Pancreas (tissue), 10 donors: ENCODE results near the gene SAE1. TPM values are rescaled to one million over a fixed set of nuclear protein-coding genes. Genes with fewer than 3 reads are reported as not detected.

Experiments used
- ATAC-seq, 4 donors: fragments of 200-7000 bp; cut with Tn5 transposase; one replicate each; pipeline versions ENCODE4 v1.8.0 to v1.9.1; 2020; ENCODE audit warnings: mild to moderate bottlenecking in 4 of 4, moderate library complexity in 4 of 4
- DNase-seq, 6 donors: peaks; one replicate each; pipeline ENCODE4 v3.0.0-alpha.2; 2020
- FAIRE-seq: peaks from 2 replicates; lab custom pipeline; 2012; peaks lifted over from hg19 to GRCh38; lab: Jason Lieb, UNC
- H3K27ac ChIP-seq, 4 donors: fragments of 200-600 bp; sonication (generic); 1 replicate in 3 of 4; 2 replicates in 1 of 4; pipeline versions ENCODE4 v1.5.0 to v1.8.0; 2020
- H3K27me3 ChIP-seq, 4 donors: fragments of 200-600 bp; one replicate each; pipeline ENCODE4 v1.8.0; 2021
- H3K36me3 ChIP-seq, 3 donors: fragments of 200-600 bp; sonication (generic) in 1 of 3; one replicate each; pipeline versions ENCODE4 v1.5.0 to v1.8.0; 2020 to 2021
- H3K4me1 ChIP-seq, 3 donors: fragments of 200-600 bp; one replicate each; pipeline ENCODE4 v1.8.0; 2021
- H3K4me3 ChIP-seq, 4 donors: fragments of 200-600 bp; sonication (generic) in 2 of 4; one replicate each; pipeline versions ENCODE4 v1.5.0 to v1.8.0; 2020 to 2021
- H3K9me3 ChIP-seq, 4 donors: fragments of 200-600 bp; one replicate each; pipeline ENCODE4 v1.8.0; 2021
- CTCF ChIP-seq, 4 donors: fragments of 200-600 bp; sonication (generic) in 3 of 4; IDR thresholded peaks; one replicate each; pipeline versions ENCODE4 v1.5.0 to v1.8.0; 2021; ENCODE audit warnings: antibody characterized with exemption in 4 of 4
- WGBS, 2 donors: extraction: QIAGEN DNeasy Blood & Tissue Kit; methylation state at CpG; one replicate each; pipeline ENCODE4 v1.1.7; 2013; 5-methylcytosine and 5-hydroxymethylcytosine counted together
- intact Hi-C, 3 donors: fragments of 100-400 bp; cut with DNase I; formaldehyde crosslinking; loops; one replicate each; pipeline versions ENCODE4 v1.11.1 to v1.14.2; 2022
- polyA plus RNA-seq, 2 donors: library from polyadenylated mRNA; stranded (reverse); fragments of 200-250 nt; gene quantifications; one replicate each; pipeline ENCODE4 v1.2.3, GENCODE V29; 2013
- total RNA-seq, 6 donors: library from RNA; stranded (reverse); fragmentation: NEBNext Ultra II Directional in 4 of 6; extraction: Animal tissue kit (Norgen Biotek cat#: 25700) in 4 of 6; gene quantifications; one replicate each; pipeline versions ENCODE4 v1.2.1 to v1.2.4, GENCODE V29; 2021 to 2023
- donor health status: healthy with polysubstance abuse.
- donor health status: DM: no; HTN: no; CAD: no; lungs with moderate emphysema.
- donor health status: DM: no; HTN: no; CAD: no.
- donor health status: control.
- donor health status: control.
- donor health status: Bipolar disorder and iron deficiency.
- donor health status: DM: yes; HTN: yes; CAD: no.
- donor health status: DM: no; HTN: no; CAD: no.
- donor health status: DM: no; HTN: no; CAD: no.
- donor health status: DM: yes; HTN: yes; CAD: no.

The SAE1 gene
- total and polyA plus RNA-seq, 8 donors, result 10.0 to 25.8 (median 20.1) TPM

- ATAC-seq, result no peak
- DNase-seq, result no peak
- 84 to 87% methylated on average over 9 of the region's 9 CpGs for WGBS, 2 donors
- intact Hi-C loops, result no loop called here
- FAIRE-seq, result no peak
- no peaks in the 10 kb centered on the region for H3K27me3 ChIP-seq
- H3K4me3 ChIP-seq, result no peak overlapping the region
- no peaks in the 10 kb centered on the region for H3K36me3 ChIP-seq
- H3K4me1 ChIP-seq, result peaks cover 9 to 32% (median 10%) of the 10 kb centered on the region in 3 donors
- TF ChIP-seq CTCF (IDR thresholded peaks at IDR 0.05), result no peak
- no peak overlapping the region for H3K27ac ChIP-seq
- no peaks in the 10 kb centered on the region for H3K9me3 ChIP-seq
Observed at GRCh38 chr19:47102346-47103060, 28.1 kb upstream of the SAE1 start.

GRCh38 chr19:47104680-47105079 lies 26.0 kb upstream of the SAE1 start:
- no peak overlapping the region for H3K27ac ChIP-seq

GRCh38 chr19:47105874-47106273 lies 24.8 kb upstream of the SAE1 start:
- FAIRE-seq (no peak), DNase-seq (no peak), ATAC-seq (no peak)
- Histone ChIP-seq H3K36me3 (no peaks in the 10 kb centered on the region), H3K9me3 (no peaks in the 10 kb centered on the region), H3K4me1 (peaks cover 14 to 37% (median 20%) of the 10 kb centered on the region in 3 donors), H3K27me3 (no peaks in the 10 kb centered on the region), H3K27ac (peak overlapping the region in 1 of 4 donors; percentile 100), H3K4me3 (no peak overlapping the region)
- no peak for TF ChIP-seq CTCF (IDR thresholded peaks at IDR 0.05)
- 70% methylated on average over 2 of the region's 2 CpGs for WGBS, 2 donors
- intact Hi-C loops, result no loop called here

More at GRCh38 chr19:47104680-47105079, 26.0 kb upstream of the SAE1 start:
- intact Hi-C loops, result no loop called here
- Histone ChIP-seq H3K4me3 (no peak overlapping the region), H3K9me3 (no peaks in the 10 kb centered on the region), H3K4me1 (peaks cover 14 to 39% (median 20%) of the 10 kb centered on the region in 3 donors), H3K36me3 (no peaks in the 10 kb centered on the region), H3K27me3 (no peaks in the 10 kb centered on the region)
- 88% methylated on average over 9 of the region's 9 CpGs for WGBS, 2 donors
- no peak for ATAC-seq
- DNase-seq, result no peak
- no peak for FAIRE-seq
- no peak for TF ChIP-seq CTCF (IDR thresholded peaks at IDR 0.05)

GRCh38 chr19:47106821-47107201 lies 23.8 kb upstream of the SAE1 start:
- TF ChIP-seq CTCF (IDR thresholded peaks at IDR 0.05), result no peak
- Histone ChIP-seq H3K4me3 (no peak overlapping the region), H3K36me3 (no peaks in the 10 kb centered on the region), H3K4me1 (peaks cover 14 to 37% (median 20%) of the 10 kb centered on the region in 3 donors), H3K27me3 (no peaks in the 10 kb centered on the region), H3K27ac (peak overlapping the region in 3 of 4 donors; percentile 49 to 100 (median 99)), H3K9me3 (no peaks in the 10 kb centered on the region)
- intact Hi-C loops, result no loop called here
- no peak for DNase-seq
- no peak for ATAC-seq
- WGBS, 2 donors, result 78 to 82% methylated on average over 2 of the region's 2 CpGs
- FAIRE-seq, result no peak
